Esophagus muscularis mucosa (tissue), 4 donors: ENCODE data around the gene OPN4.
"Not testable (repeated sequence)": the region's sequence is repeated elsewhere in the genome, so short reads cannot be mapped to it uniquely, and the experiment has no call there.

Experiments used
- EP300 ChIP-seq: sonication (generic); formaldehyde crosslinking; IDR thresholded peaks from one replicate; pipeline ENCODE4 v1.6.1; 2017; ENCODE audit warnings: antibody characterized with exemption
- POLR2A ChIP-seq: fragments of 450-650 bp; IDR thresholded peaks from one replicate; pipeline ENCODE4 v1.6.1; 2017; ENCODE audit warnings: antibody characterized with exemption, moderate library complexity, mild to moderate bottlenecking, low read depth
- POLR2AphosphoS5 ChIP-seq, 2 donors: sonication (generic); formaldehyde crosslinking; IDR thresholded peaks; one replicate each; pipeline ENCODE4 v1.6.1; 2017; ENCODE audit warnings: antibody characterized with exemption in 2 of 2
- TF ChIP-seq, protein P1 (sequence below), 3 experiments: fragments of 200-600 bp in 2 of 3; fragments of 450-650 bp in 1 of 3; sonication (generic) in 2 of 3; IDR thresholded peaks; one replicate each; pipeline ENCODE4 v1.5.1; 2017 to 2019; ENCODE audit warnings: antibody characterized with exemption in 3 of 3, mild to moderate bottlenecking in 2 of 3, moderate library complexity in 1 of 3

DNA sequence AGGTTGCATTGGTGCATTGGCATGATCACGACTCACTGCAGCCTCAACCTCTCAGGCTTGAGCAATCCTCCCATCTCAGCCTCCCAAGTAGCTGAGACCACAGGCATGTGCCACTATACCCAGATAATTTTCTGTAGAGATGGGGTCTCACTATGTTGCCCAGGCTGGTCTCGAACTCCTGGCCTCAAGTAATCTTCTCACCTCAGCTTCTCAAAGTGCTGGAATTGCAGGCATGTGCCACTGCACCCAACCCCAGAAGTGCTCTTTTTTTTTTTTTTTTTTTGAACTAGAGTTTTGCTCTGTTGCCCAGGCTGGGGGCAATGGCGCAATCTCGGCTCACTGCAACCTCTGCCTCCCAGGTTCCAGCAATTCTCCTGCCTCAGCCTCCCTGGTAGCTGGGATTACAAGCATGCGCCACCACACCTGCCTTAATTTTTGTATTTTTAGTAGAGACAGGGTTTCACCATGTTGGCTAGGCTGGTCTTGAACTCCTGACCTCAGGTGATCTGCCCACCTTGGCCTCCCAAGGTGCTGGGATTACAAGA is 8.7 kb upstream of the OPN4 start:
- TF ChIP-seq, protein P1, sequence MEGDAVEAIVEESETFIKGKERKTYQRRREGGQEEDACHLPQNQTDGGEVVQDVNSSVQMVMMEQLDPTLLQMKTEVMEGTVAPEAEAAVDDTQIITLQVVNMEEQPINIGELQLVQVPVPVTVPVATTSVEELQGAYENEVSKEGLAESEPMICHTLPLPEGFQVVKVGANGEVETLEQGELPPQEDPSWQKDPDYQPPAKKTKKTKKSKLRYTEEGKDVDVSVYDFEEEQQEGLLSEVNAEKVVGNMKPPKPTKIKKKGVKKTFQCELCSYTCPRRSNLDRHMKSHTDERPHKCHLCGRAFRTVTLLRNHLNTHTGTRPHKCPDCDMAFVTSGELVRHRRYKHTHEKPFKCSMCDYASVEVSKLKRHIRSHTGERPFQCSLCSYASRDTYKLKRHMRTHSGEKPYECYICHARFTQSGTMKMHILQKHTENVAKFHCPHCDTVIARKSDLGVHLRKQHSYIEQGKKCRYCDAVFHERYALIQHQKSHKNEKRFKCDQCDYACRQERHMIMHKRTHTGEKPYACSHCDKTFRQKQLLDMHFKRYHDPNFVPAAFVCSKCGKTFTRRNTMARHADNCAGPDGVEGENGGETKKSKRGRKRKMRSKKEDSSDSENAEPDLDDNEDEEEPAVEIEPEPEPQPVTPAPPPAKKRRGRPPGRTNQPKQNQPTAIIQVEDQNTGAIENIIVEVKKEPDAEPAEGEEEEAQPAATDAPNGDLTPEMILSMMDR (IDR thresholded peaks at IDR 0.05): not testable (repeated sequence)
- not testable (repeated sequence) for TF ChIP-seq POLR2A; POLR2AphosphoS5 (IDR thresholded peaks at IDR 0.05); EP300
